OCI-LY3 (cell line): ENCODE measurements around the gene HOXA7.

ENCODE experiments used
- H2AFZ ChIP-seq: fragments of 200-600, 300-600 bp; shearing (Covaris generic); 2 replicates; pipeline ENCODE4 v1.6.0; 2014; ENCODE audit warnings: antibody characterized with exemption, low read depth, low read length
- H3K27ac ChIP-seq: fragments of 200-600, 300-600 bp; sonication (generic); 2 replicates; pipeline ENCODE4 v1.5.1; 2014; ENCODE audit warnings: mild to moderate bottlenecking, low read length, moderate library complexity, mixed read lengths
- H3K27me3 ChIP-seq: fragments of 200-600, 300-600 bp; sonication (generic); 2 replicates; pipeline ENCODE4 v1.6.1; 2014; ENCODE audit warnings: low read depth, low read length, mixed read lengths
- H3K36me3 ChIP-seq: fragments of 200-600, 300-600 bp; sonication (generic); replicated peaks from 2 replicates; pipeline ENCODE3; 2014; ENCODE audit warnings: low read depth, low read length, mixed read lengths
- H3K4me1 ChIP-seq: fragments of 300-600, 200-600 bp; sonication (generic); 2 replicates; pipeline ENCODE4 v1.6.1; 2014; ENCODE audit warnings: low read length, mixed read lengths
- H3K4me2 ChIP-seq: fragments of 200-600, 300-600 bp; sonication (generic); 2 replicates; pipeline ENCODE4 v1.6.1; 2014; ENCODE audit warnings: low read length, mixed read lengths
- H3K4me3 ChIP-seq: fragments of 300-600, 200-600 bp; sonication (generic); 2 replicates; pipeline ENCODE4 v1.5.1; 2014; ENCODE audit warnings: antibody characterized with exemption, mild to moderate bottlenecking, low read length, moderate library complexity
- H3K79me2 ChIP-seq: fragments of 300-600, 200-600 bp; shearing (Covaris generic); 2 replicates; pipeline ENCODE4 v1.6.1; 2014; ENCODE audit warnings: mild to moderate bottlenecking, low read length, mixed read lengths
- H3K9ac ChIP-seq: fragments of 300-600, 200-600 bp; shearing (Covaris generic); 2 replicates; pipeline ENCODE4 v1.6.0; 2014; ENCODE audit warnings: mild to moderate bottlenecking, low read length, moderate library complexity
- H3K9me3 ChIP-seq: fragments of 200-600, 300-600 bp; shearing (Covaris generic); 2 replicates; pipeline ENCODE4 v1.6.1; 2014; ENCODE audit warnings: low read length, mixed read lengths; ENCODE audit not compliant: insufficient read depth
- H4K20me1 ChIP-seq: fragments of 200-600, 300-600 bp; sonication (generic); 2 replicates; pipeline ENCODE4 v1.6.1; 2016; ENCODE audit warnings: low read length, mixed read lengths; ENCODE audit not compliant: insufficient read depth
- CTCF ChIP-seq: fragments of 200-600, 300-600 bp; sonication (generic); IDR thresholded peaks from 2 replicates; pipeline ENCODE4 v1.5.1; 2014; ENCODE audit warnings: antibody characterized with exemption, low read length, low read depth
- EZH2phosphoT487 ChIP-seq: fragments of 200-600 bp; shearing (Covaris generic); IDR thresholded peaks from 2 replicates; pipeline ENCODE4 v1.6.1; 2018; ENCODE audit warnings: antibody characterized with exemption, mixed run types, low read depth

HOXA7 gene

GRCh38 chr7:27150568-27151340, 5.7 kb downstream of the HOXA7 start:
- H3K36me3 ChIP-seq = no peaks in the 10 kb centered on the region
- H3K79me2 ChIP-seq = peaks cover 12% of the 10 kb centered on the region
- no peaks in the 10 kb centered on the region for H3K27me3 ChIP-seq
- peak overlapping the region; percentile 72 for H3K9ac ChIP-seq
- no peaks in the 10 kb centered on the region for H3K9me3 ChIP-seq
- TF ChIP-seq CTCF (peak; percentile 53), EZH2phosphoT487 (no peak)
- H3K4me1 ChIP-seq = peaks cover 10% of the 10 kb centered on the region; the same call in 1 of the 2 replicates
- H3K27ac ChIP-seq = peak overlapping the region; percentile 28
- peak overlapping the region; percentile 89 for H2AFZ ChIP-seq
- peak overlapping the region; percentile 83 for H3K4me3 ChIP-seq
- no peaks in the 10 kb centered on the region for H4K20me1 ChIP-seq
- H3K4me2 ChIP-seq = peak overlapping the region; percentile 97

- no peaks in the 10 kb centered on the region for H4K20me1 ChIP-seq
- H3K4me1 ChIP-seq = peaks cover 10% of the 10 kb centered on the region; the same call in 1 of the 2 replicates
- H3K36me3 ChIP-seq = no peaks in the 10 kb centered on the region
- peaks cover 12% of the 10 kb centered on the region for H3K79me2 ChIP-seq
- H3K9me3 ChIP-seq = no peaks in the 10 kb centered on the region
- peak overlapping the region; percentile 72 for H3K9ac ChIP-seq
- peak overlapping the region; percentile 97 for H3K4me2 ChIP-seq
- peak overlapping the region; percentile 28 for H3K27ac ChIP-seq
- H2AFZ ChIP-seq = peak overlapping the region; percentile 43; the same call in 1 of the 2 replicates
- H3K27me3 ChIP-seq = no peaks in the 10 kb centered on the region
- H3K4me3 ChIP-seq = peak overlapping the region; percentile 83
- TF ChIP-seq EZH2phosphoT487 (no peak), CTCF (no peak)
These were observed 6.5 kb downstream of the HOXA7 start for GRCh38 chr7:27149842-27150567.

- H3K79me2 ChIP-seq = peaks cover 12% of the 10 kb centered on the region
- H3K36me3 ChIP-seq = no peaks in the 10 kb centered on the region
- TF ChIP-seq EZH2phosphoT487 (no peak), CTCF (no peak)
- peak overlapping the region; percentile 72; the same call in 1 of the 2 replicates for H3K9ac ChIP-seq
- H3K9me3 ChIP-seq = no peaks in the 10 kb centered on the region
- peak overlapping the region; percentile 97 for H3K4me2 ChIP-seq
- no peaks in the 10 kb centered on the region for H4K20me1 ChIP-seq
- no peaks in the 10 kb centered on the region for H3K27me3 ChIP-seq
- H3K27ac ChIP-seq = no peak overlapping the region
- peak overlapping the region; percentile 83 for H3K4me3 ChIP-seq
- H2AFZ ChIP-seq = no peak overlapping the region
- H3K4me1 ChIP-seq = peaks cover 10% of the 10 kb centered on the region; the same call in 1 of the 2 replicates
These were observed 7.5 kb downstream of the HOXA7 start for GRCh38 chr7:27148756-27149641.
